NK-92 treated with Interleukin-12 subunit alpha and Interleukin-12 subunit beta, amount 100 ng/mL, for 24 hours (cell line): ENCODE results near the gene CDCA7L.

Source experiments
- DNase-seq: peaks from one replicate; lab custom pipeline; 2025; lab: John Stamatoyannopoulos, UW

CDCA7L gene

DNA sequence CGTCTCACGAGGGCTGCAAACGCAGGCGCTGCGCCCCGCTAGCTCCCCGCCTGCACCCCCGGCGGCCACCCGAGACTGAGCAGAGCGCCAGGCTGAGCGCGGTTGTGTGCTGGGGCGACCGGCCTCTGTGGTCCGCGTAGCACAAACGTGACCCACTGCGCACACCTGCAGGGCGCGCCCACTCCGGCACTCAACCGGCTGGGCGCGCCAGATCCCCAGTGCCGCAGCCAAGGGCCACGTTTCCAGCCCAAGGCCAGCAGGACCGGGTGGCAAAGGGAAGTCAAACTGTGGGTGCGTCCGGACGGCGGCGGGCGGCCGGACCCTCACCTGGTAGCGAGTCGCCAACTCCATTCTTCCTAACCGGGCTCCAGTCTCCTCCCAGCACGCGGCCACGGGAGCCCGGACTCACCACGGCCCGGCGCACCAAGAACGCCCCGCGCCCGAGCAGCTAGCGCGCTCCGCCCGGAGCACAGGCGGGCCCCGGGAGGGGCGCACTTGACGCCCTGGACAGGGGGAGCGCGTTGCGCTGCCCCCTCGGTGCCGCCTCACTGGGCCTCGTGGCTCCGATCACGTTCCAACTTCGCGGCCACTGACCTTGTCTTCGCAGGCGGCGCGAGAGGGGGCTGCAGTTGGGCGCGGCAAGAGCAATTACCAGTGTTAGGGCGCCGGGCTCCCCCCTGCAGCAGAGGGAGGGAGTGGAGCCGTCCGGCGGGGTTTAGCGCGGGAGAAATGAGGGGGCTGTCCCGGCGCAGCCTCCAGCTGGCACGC is at the start of gene CDCA7L:
Gene CDCA7L (minus strand): TSS at position 446 of the 768 bp plus-strand sequence. CDS start 95 bp downstream, at position 351.
- DNase-seq, result peak; percentile 16

DNA sequence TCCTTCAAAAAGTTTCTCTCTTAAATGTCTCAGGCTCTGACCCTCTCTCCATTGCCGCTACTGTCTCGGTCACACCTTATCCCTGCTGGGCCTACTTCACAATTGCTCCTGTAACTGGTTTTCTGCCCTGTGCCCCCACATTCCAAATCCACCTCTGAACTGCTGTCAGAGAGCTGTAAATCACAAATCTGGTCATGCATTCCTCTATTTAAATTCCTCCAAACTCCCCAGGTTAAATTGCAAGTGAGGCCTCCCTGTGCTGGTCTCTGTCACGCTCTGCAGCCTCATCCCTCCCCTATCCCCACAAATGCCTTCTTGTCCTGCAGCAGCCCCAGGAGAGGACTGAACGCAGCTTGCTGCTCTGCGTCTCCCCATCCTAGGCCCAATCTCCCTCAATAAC is 40.4 kb upstream of the CDCA7L start:
- no peak for DNase-seq

DNA sequence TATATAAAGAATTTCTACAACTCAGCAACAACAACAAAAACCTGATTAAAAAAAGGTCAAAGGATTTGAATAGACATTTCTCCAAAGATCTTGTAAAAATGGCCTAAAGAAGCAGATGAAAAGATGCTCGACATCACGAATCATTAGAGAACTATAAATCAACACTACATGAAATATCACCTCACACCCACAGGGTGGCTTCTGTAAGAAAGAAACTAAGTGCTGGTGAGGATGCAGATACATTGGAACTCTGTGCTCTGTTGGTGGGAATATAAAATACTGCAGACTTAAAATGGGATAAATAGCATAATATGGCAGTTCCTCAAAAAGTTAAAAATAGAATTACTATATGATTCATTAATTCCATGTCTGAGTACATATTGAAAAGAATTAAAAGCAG is 38.3 kb upstream of the CDCA7L start:
- no peak for DNase-seq

GRCh38 chr7:21983056-21983455 is 37.4 kb upstream of the CDCA7L start:
- no peak for DNase-seq

GRCh38 chr7:21981524-21981923 is 35.8 kb upstream of the CDCA7L start:
- no peak for DNase-seq

DNA sequence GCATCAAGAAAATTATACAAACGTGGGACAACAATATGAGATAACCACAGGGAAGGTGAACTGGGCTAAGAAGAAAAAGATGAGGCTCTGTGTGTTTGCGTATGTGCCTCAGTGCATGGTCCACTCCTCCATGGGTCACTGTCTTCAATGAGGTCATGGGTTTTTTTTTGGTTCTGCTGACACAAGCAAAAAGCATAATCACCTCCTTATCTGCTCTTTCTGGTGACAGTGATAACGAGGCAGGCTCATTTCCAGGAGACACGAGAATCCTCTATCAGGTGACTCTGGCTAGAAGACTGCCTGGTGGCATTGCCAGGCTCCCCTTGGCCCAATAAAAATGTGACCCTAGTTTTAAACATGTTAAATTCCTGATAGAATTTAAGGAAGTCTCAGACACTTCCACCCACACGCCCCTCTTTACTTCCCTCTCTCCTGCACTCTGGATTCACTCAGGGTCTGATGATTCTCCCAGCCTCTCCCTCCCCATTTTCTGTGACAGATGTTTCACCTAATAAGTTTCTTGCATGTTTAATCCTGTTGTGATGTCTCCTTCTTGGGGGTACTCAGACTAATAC is 35.3 kb upstream of the CDCA7L start:
- no peak for DNase-seq

GRCh38 chr7:21972397-21972784 is 26.7 kb upstream of the CDCA7L start:
- DNase-seq, result no peak

- no peak for DNase-seq
Observed at GRCh38 chr7:21971780-21972396, 26.2 kb upstream of the CDCA7L start.

GRCh38 chr7:21969822-21970221 is 24.1 kb upstream of the CDCA7L start:
- no peak for DNase-seq

DNA sequence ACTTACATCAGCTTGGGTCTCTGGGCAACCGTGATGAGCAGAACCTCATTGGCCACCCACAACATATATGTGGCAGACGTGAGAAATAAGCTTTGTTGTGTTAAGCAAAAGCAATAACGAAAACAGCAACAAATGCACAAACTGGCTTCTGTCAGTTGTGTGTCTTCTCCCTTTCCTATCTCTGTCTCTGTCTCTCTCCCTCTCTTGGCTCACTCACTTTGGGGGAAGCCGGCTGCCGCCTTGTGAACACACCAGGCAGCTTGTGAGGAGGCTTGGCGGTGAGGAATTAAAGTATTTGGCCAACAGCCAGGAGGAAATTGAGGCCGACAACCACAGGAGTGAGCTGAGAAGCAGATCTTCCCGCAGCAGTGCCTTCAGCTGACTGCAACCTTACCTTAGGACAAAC is 21.9 kb upstream of the CDCA7L start:
- no peak for DNase-seq

DNA sequence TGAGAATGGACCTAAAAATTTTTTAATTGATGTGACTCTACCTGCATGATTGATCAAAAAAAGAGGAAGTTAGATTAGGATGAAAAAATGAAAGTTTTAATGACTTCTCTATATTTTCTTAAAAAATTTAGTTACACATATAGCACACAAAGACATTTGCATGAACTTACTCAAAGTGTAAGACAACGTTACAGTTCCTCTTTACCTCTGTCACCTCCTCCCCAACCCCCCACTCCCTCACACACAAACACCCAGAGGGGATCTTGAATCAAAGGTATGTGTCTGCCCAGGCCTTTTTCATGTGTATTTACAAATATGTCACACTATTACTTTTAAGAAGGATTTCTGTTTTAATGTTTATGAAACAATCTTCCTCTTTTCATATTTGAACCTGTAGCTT is 20.6 kb upstream of the CDCA7L start:
- no peak for DNase-seq

DNA sequence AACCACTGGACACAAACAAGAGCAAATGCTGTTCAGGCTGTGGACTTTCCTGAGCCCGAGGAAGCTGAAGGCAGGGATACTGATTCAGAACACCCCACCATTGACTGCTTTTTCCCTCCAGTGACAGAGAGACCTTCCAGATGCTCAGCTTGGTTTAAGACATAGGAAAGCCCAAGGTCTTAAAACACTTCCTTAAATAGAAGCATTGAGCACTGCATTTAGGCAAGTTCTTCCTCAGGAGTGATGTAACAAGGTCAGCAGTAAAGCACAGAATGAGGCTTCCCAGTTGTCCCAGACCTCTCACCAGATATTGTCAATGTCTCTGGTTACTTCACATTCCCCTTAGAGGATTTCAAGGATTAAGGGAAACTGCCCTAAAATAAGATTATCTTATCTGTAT is 19.6 kb upstream of the CDCA7L start:
- DNase-seq, result no peak

GRCh38 chr7:21962677-21963076 is 17.0 kb upstream of the CDCA7L start:
- DNase-seq, result no peak

DNA sequence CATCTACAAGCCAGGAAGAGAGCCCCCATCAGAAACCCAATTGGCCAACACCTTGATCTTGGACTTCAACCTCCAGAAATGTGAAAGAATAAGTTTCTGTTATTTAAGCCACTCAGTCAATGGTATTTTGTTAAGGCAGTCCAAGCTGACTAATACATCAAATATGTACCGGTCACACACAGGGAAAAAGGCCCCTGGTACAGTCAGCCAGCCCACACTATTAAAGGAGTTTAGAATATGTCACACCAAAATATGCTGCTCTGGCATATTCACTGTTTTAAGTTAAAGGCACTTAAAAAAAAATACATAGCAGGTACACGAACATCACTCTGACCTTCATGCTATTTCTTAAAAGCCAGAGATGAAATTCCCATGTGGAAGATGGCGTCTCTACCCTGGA is 15.2 kb upstream of the CDCA7L start:
- no peak for DNase-seq

DNA sequence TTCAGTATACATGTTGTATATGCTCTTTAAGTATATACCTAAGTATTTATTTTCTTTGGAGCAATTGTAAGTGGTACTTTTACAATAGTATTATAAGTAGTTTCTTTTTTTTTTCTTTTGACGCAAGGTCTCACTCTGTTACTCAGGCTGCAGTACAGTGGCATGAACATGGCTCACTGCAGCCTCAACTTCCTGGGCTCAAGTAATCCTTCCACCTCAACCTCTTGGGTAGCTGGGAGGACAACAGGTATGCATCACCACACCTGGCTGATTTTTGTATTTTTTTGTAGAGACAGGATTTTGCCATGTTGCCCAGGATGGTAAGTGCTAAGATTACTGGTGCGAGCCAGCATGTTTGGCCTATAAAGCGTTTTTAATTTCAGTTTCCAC is 13.7 kb upstream of the CDCA7L start:
- no peak for DNase-seq

- DNase-seq, result no peak
Observed at GRCh38 chr7:21953781-21954180, 8.1 kb upstream of the CDCA7L start.

GRCh38 chr7:21948887-21949540 is 3.3 kb upstream of the CDCA7L start:
- DNase-seq, result no peak

- DNase-seq, result no peak
Observed at GRCh38 chr7:21948364-21948763, 2.7 kb upstream of the CDCA7L start.

GRCh38 chr7:21947946-21948345 is 2.2 kb upstream of the CDCA7L start:
- no peak for DNase-seq

DNA sequence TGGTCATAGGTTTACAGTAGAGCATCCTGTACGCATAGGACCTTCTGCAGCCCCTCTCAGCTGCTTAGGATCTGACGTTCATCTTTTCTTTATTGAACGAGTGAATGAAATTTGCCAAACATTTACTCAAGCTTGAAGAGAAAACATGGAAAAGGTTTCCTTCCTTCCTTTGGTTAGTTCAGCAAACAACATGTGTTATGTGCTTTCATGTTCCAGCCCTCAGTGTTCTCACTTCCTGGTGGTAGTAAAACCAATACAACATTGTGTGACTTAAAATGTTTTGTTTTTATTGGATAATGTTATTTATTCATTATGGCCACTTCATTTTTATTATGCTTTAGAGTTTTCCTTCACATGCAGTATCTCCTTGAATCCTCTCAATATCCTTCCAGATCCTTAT is 1.4 kb upstream of the CDCA7L start:
- DNase-seq, result no peak

- DNase-seq, result no peak
Observed at GRCh38 chr7:21946222-21946709, 567 bp upstream of the CDCA7L start.

DNA sequence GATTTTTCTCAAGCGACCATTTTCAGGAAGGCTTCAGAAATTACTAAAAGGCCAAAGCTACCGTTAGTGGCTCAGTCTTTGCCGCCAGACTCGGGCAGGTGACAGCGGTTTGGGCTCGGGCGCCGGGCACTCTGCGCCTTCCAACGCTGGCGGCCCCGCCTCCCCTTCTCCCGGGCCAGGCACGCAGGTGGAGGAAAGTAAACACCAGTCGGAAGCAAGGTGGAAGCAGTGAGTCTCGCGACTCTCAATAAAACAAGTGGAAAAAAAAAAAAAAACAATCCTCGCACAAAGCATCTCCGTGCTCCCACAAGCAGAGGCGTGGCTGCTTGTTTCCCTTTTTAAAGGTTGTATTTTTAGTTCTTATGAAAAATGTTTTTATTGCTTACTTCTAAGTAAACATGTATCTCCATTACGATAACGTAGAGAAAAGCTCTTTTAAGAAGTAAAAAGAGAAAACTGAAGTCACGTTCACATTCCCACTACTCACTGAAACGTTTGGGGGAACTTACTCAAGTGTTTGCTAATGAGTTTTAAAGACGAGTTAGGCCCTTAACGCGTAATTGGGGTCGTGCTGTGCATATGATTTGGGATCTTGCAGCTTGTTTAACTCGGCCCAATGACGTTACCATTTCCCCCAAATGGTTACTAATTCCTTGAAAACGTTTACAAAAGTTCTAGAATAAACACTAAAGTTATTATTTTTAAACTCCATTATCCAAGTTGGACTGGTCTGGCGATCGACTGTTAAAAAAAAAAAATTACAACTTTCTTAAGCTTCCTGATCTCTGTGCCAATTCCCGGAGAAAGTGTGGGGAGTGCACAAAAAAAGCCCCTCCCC is 864 bp downstream of the CDCA7L start:
- DNase-seq, result no peak
